Measurements from ENCODE around the gene BRME1. TPM values are rescaled to one million over a fixed set of nuclear protein-coding genes. Genes with fewer than 3 reads are reported as not detected.

Gene BRME1
- total RNA-seq, 1 experiment from 2014 or later, result 5.5 TPM

- DNase-seq (ENCODE audit: low read depth), result no peak
- in situ Hi-C loops (cut with HindIII; ENCODE audit: low pct_unique_long_range_greater_than_20kb, low sequenced_read_pairs), result loop anchor here (25.0 kb wide), 1 partner anchor 184 kb away; the partner anchor contains the start of genes C19orf67 and SAMD1
These were observed 2.8 kb downstream of the BRME1 start for GRCh38 chr19:13902993-13903555.

- DNase-seq (ENCODE audit: low read depth), result no peak
- in situ Hi-C loops (cut with HindIII; ENCODE audit: low pct_unique_long_range_greater_than_20kb, low sequenced_read_pairs), result loop anchor here (25.0 kb wide), 1 partner anchor 187 kb away; the partner anchor contains the start of genes C19orf67 and SAMD1
These were observed 5.9 kb downstream of the BRME1 start for GRCh38 chr19:13899912-13900584.

- DNase-seq (ENCODE audit: low read depth), result no peak
- in situ Hi-C loops (cut with HindIII; ENCODE audit: low pct_unique_long_range_greater_than_20kb, low sequenced_read_pairs), result no loop called here
These were observed 6.5 kb downstream of the BRME1 start for GRCh38 chr19:13899393-13899792.

GRCh38 chr19:13896227-13896626, 9.7 kb downstream of the BRME1 start:
- in situ Hi-C loops (cut with HindIII; ENCODE audit: low pct_unique_long_range_greater_than_20kb, low sequenced_read_pairs), result no loop called here
- no peak for DNase-seq (ENCODE audit: low read depth)

- DNase-seq (ENCODE audit: low read depth), result no peak
- in situ Hi-C loops (cut with HindIII; ENCODE audit: low pct_unique_long_range_greater_than_20kb, low sequenced_read_pairs), result no loop called here
These were observed 11.4 kb downstream of the BRME1 start for GRCh38 chr19:13894552-13894951.

- no peak for DNase-seq (ENCODE audit: low read depth)
- in situ Hi-C loops (cut with HindIII; ENCODE audit: low pct_unique_long_range_greater_than_20kb, low sequenced_read_pairs), result no loop called here
These were observed 13.0 kb downstream of the BRME1 start for GRCh38 chr19:13892870-13893269.

- DNase-seq (ENCODE audit: low read depth), result no peak
- in situ Hi-C loops (cut with HindIII; ENCODE audit: low pct_unique_long_range_greater_than_20kb, low sequenced_read_pairs), result no loop called here
These were observed 15.8 kb downstream of the BRME1 start for GRCh38 chr19:13890136-13890535.

GRCh38 chr19:13888281-13888680, 17.6 kb downstream of the BRME1 start:
- in situ Hi-C loops (cut with HindIII; ENCODE audit: low pct_unique_long_range_greater_than_20kb, low sequenced_read_pairs), result no loop called here
- no peak for DNase-seq (ENCODE audit: low read depth)

GRCh38 chr19:13887517-13887916, 18.4 kb downstream of the BRME1 start:
- no peak for DNase-seq (ENCODE audit: low read depth)
- in situ Hi-C loops (cut with HindIII; ENCODE audit: low pct_unique_long_range_greater_than_20kb, low sequenced_read_pairs), result no loop called here

GRCh38 chr19:13887018-13887436, 18.9 kb downstream of the BRME1 start:
- DNase-seq (ENCODE audit: low read depth), result no peak

GRCh38 chr19:13885826-13886365, 20.0 kb downstream of the BRME1 start:
- in situ Hi-C loops (cut with HindIII; ENCODE audit: low pct_unique_long_range_greater_than_20kb, low sequenced_read_pairs), result no loop called here
- no peak for DNase-seq (ENCODE audit: low read depth)

More at GRCh38 chr19:13887018-13887436, 18.9 kb downstream of the BRME1 start:
- in situ Hi-C loops (cut with HindIII; ENCODE audit: low pct_unique_long_range_greater_than_20kb, low sequenced_read_pairs), result no loop called here

GRCh38 chr19:13884726-13885591, 21.0 kb downstream of the BRME1 start:
- no peak for DNase-seq (ENCODE audit: low read depth)
- in situ Hi-C loops (cut with HindIII; ENCODE audit: low pct_unique_long_range_greater_than_20kb, low sequenced_read_pairs), result no loop called here

- in situ Hi-C loops (cut with HindIII; ENCODE audit: low pct_unique_long_range_greater_than_20kb, low sequenced_read_pairs), result no loop called here
- no peak for DNase-seq (ENCODE audit: low read depth)
These were observed 22.3 kb downstream of the BRME1 start for GRCh38 chr19:13883516-13884064.

GRCh38 chr19:13882836-13883235, 23.1 kb downstream of the BRME1 start:
- in situ Hi-C loops (cut with HindIII; ENCODE audit: low pct_unique_long_range_greater_than_20kb, low sequenced_read_pairs), result no loop called here
- no peak for DNase-seq (ENCODE audit: low read depth)

GRCh38 chr19:13882419-13882795, 23.5 kb downstream of the BRME1 start:
- DNase-seq (ENCODE audit: low read depth), result no peak
- in situ Hi-C loops (cut with HindIII; ENCODE audit: low pct_unique_long_range_greater_than_20kb, low sequenced_read_pairs), result no loop called here

- no peak for DNase-seq (ENCODE audit: low read depth)
- in situ Hi-C loops (cut with HindIII; ENCODE audit: low pct_unique_long_range_greater_than_20kb, low sequenced_read_pairs), result no loop called here
These were observed 24.1 kb downstream of the BRME1 start for GRCh38 chr19:13881692-13882418.

- in situ Hi-C loops (cut with HindIII; ENCODE audit: low pct_unique_long_range_greater_than_20kb, low sequenced_read_pairs), result no loop called here
- no peak for DNase-seq (ENCODE audit: low read depth)
These were observed 24.6 kb downstream of the BRME1 start for GRCh38 chr19:13881251-13881691.
